NCI-H526 (cell line): Measurements from ENCODE around the gene CLEC14A.

Experiments
- DNase-seq, 2 experiments: peaks; one replicate each; lab custom pipeline; 2025; lab: John Stamatoyannopoulos, UW

CLEC14A gene, protein sequence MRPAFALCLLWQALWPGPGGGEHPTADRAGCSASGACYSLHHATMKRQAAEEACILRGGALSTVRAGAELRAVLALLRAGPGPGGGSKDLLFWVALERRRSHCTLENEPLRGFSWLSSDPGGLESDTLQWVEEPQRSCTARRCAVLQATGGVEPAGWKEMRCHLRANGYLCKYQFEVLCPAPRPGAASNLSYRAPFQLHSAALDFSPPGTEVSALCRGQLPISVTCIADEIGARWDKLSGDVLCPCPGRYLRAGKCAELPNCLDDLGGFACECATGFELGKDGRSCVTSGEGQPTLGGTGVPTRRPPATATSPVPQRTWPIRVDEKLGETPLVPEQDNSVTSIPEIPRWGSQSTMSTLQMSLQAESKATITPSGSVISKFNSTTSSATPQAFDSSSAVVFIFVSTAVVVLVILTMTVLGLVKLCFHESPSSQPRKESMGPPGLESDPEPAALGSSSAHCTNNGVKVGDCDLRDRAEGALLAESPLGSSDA

DNA sequence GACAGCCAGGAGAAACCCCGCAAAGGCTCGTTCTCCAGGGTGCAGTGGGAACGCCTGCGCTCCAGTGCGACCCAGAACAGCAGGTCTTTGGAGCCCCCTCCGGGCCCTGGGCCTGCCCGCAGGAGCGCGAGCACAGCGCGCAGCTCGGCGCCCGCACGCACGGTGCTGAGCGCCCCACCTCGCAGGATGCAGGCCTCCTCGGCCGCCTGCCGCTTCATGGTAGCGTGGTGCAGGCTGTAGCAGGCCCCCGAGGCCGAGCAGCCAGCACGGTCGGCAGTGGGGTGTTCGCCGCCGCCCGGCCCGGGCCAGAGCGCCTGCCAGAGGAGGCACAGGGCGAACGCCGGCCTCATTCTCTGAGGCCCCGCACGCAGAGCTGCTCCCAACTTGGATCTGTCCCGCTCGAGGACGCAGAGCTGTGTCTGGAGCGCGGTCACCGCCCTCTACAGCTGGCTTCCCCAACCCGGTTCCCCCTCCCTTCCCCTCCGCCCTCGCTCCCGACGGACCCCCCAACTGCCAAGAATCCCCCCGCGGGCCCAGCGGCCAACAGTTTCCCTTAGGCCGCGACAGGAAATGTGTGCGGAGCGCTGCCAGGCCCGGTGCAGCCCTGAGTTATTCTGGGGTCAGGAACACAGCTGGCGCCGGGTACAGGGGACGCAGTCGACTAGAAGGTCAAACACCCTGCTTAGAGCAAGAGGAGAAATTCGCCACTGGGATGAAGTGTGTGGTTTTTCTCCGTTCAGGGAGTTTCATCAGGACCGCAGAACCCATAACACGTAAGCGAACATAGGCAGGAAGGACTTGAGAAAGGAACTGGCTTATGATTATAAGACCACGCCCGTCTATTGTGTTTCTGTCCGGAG, at the start of gene CLEC14A:
Gene CLEC14A (minus strand): TSS at position 421 of the 860 bp plus-strand sequence. CDS start 71 bp downstream, at position 350.
- no peak for DNase-seq

DNA sequence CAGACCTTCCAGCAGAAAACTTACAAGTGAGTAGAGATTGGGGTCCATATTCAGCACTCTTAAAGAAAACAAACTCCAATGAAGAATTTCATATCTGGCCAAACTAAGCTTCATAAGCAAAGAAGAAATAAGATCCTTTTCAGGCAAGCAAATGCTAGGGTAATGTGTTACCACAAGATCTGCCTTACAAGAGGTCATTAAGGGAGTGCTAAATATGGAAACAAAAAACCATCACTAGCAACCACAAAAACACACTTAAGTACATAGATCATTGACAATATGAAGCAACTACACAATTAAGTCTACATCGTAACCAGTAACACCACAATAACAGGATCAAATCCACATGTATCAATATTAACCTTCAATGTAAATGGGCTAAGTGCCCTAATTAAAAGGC, 47.1 kb upstream of the CLEC14A start:
- no peak for DNase-seq

DNA sequence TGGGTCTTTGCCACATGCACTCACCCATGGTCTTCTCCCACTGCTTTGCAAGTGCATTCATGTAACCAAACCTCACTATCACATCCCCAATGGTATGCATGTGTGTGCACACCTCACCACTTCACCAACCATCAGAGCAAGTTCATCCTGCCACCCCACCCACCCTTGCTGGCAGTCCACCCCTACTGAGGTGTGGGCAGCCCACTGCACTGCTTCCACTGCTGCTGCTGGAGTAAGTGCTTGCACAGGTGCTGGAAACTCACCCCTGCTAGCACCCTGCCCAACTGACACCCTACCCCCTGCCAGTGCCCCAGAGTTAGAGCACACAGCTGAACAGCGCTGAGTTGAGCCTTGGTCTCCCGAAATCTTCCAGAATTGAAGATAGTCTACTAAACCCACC, 46.1 kb upstream of the CLEC14A start:
- no peak for DNase-seq

DNA sequence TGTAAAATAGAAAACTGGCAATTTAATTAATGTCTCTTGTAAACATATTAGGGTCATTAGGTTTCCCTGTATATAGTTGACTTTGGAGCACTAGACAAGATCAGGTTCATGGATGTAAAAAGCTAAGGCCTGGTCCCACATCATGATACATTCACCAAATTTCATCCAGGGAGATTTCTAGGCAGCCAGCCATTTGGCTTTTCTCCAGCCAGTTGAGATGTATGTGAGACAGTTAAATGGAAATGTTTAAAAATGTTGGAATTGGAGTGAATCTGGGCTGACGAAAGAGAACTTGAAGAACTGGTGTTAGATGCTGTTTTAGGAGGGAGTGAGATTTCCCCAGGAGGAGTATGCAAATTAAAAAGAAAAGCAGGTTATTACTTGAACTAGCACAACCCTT, 41.8 kb upstream of the CLEC14A start:
- DNase-seq: no peak

DNA sequence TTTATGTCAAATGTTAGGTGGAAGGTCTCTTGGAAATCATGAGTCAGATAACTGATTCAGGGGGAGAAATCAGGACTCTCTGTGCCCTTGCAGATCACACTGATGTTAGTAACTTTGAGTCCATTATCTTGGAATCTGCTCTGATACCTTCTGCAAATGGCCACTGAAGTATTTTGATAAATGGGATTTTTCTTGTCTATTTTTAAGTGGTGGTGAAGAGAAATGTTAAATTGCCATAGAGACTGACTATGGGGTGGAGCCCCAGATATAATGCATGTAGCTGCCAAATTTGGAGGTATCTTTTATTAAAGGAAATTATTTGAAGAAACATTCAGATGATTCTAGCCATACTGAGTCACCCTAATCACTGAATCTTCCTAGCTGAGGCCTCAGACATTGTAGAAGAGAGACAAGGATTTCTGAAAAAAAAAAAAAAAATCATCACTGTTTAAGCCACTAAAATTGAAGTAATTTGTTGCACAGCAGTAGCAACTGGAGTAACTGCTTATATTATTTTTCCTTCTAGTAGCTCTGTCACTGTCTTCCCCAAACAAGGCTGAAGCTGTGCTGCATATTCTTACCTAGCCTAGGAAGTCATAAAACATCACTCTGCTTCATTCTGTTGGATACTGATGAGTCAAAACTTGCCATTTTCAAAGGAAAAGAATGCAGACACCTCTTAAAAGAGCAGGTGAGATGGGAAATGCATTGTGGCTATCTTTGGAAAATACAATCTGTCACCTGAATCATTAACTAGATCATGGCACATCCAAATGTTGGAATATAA, 36.0 kb upstream of the CLEC14A start:
- no peak for DNase-seq

DNA sequence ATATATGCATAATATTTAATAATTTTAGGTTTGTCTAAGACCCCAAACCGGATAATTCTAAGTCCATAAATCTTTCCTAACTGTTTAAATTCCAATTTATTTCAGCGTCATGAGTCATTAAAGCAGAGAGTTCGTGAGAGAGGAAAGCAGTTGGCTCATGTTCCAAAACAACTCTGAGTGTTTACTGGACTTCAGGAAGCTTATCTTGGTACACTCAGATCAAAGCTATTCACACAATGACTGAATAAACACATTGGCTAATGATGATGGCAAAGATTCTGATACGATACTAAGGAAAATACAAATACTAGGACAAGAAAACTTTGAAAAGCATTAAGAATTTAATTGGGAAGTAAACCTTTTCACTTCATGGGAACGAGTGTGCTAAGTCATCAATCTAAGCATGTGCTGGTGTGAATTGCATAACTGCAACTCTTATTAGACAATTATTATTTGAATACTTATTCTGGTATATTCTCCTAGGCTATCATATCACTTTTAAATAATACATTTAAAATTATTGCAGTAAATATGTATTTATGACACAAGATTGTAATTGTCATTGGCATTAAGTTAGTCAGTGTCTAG, 34.8 kb upstream of the CLEC14A start:
- DNase-seq: no peak

DNA sequence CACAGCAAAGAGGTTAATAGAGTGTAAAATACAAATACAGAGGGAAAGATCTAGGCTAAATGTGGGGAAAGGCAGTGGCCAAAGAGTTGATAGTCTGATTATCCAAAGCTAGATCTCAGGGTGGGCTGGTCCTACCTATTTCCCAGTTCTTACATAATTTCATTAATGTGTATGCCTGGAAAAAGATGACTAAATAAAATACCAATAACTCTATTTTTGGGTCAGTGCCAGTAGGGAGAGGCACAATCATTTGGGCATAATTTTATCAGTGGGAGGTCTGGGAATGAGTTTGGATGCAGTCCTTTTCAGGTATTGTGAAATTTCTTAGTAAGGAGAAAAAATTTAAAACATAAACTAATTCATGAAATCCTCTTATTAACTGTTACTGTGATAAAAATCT, 30.6 kb upstream of the CLEC14A start:
- no peak for DNase-seq

DNA sequence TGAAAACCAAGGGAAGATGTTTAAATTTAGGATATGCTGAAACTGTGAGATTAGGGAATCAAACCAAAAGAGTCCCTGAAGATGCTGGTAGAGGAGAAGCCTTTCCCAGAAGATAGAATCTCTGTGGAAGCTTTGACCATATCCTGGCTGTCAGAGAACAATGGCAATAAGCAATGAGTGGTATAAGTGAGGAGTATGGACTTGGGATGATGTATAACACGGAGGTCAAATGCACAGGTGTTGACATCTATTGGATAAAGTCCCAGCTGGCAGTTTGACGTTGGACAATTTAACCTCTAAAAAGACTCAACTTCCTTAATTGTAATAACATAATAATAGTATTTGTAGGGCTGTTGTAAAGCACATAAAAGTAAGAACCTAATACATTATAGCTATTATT, 30.1 kb upstream of the CLEC14A start:
- no peak for DNase-seq

DNA sequence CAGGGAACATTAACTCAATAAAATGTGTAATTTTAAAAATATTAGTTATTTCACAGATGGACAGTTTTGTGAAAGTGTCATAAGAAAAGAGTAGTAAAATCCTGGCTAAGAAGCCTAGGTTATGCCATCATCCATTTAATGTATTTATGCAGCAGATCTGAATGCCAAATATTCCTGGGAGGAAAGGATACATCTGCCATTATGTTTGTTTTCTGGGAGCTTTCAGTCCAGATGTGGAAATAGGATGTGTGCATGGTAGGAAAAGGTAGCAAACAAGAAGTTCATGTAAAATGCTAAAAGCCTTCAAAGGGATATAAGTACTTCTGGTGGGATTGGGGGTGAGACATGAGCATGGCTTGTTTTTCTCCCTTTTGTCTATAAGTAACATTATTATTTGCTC, 27.0 kb upstream of the CLEC14A start:
- no peak for DNase-seq

DNA sequence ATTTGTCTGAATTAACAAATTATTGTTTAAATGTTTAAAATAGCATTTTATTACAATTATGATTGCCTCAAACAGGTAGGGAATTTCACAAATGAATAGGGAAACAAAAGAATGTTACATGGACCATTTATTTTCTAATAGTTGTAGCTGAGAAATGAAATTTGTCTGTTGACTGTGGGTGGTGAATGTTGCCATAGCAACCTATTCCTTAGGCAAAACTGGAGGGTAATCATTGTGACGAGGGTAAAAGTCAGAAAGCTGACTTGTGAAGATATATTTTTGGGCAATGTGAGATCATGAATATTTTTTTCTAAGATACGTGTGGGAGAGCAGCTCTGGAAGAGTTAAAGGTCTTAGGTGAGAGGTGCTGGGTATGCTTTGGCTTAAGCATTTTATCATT, 24.2 kb upstream of the CLEC14A start:
- peak in 1 of 2 experiments; percentile 7 for DNase-seq

DNA sequence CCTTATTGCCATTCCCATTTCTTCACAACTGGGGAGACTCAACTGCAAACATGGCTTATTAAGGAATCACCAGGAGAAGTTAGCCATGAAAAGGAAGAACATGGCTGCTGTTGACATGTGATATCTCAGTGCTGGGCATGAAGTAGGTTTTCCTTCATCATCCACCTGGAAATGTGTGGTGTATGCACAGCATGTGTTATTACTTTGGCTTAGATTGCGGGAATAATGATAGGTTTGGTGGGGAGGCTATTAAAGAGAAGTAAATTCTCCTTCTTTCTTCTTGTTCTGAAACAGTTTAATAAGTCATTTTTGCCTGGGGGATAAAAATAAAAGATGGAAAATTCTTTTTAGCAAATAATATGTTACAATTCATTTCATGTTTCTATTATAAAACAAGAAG, 23.7 kb upstream of the CLEC14A start:
- no peak for DNase-seq

DNA sequence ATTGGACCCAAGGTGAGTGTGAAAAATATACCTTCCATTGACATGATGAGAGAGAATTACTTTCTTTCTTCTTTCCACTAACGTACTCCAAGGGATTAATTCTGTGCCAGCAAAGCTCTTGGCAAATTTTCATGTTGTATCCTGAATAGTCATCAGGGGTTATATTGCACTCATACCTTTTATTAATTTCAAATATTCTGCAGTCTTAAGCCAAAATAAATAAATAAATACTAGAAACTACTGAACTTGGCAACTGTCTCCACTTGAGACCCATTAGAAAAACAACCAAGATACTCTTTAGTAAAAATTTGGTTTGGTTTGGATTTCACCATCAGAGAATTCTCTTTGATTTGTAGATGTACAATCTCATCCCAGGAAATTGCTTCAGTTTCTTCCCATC, 22.1 kb upstream of the CLEC14A start:
- DNase-seq: no peak

DNA sequence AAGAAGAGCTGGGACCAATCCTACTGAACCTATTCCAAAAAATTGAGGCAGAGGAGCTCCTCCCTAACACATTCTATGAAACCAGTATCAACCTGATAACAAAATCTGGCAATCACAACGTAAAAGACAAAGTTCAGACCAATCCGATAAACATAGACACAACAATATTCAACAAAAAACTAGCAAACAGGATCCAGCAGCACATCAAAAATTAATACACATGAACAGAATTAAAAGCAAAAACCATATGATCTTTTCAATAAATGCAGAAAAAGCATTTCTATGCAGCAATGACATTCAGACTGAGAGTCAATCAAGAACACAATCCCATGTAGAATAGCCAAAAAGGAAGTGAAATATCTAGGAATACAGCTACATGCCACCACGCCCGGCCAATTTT, 7.0 kb upstream of the CLEC14A start:
- DNase-seq: no peak

DNA sequence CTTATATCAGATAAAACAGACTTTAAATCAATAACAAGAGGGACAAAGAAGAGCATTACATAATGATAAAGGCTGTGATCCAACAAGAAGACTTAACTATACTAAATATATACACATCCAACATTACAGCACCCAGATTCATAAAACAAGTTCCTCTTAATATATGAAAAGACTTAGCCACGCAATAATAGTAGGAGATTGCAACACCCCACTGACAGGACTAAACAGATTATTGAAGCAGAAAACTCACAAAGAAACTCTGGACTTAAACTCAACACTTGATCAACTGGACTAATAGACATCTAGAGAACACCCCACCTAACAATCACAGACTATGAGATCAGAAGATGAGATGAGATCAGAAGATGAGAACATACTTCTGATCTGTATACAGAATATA, 5.7 kb upstream of the CLEC14A start:
- DNase-seq: no peak

DNA sequence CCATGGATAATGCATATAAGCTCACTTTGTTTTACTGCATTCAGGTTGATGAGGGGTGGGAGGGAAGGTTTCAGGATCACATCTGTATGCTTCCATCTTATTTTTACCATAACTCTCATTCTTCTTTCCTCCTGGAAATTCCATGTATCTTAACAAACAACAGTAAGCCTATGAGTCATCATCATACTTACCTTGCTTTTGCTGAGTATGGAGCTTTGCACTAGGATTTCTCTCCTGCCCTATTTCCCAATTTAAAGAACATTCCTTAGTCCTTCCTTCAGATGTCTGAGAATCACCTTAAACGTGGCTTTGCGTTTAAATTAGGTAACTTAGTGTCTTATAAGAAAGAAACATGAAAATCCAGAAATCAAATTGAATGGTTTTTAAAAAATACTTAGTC, 1.6 kb upstream of the CLEC14A start:
- DNase-seq: no peak

DNA sequence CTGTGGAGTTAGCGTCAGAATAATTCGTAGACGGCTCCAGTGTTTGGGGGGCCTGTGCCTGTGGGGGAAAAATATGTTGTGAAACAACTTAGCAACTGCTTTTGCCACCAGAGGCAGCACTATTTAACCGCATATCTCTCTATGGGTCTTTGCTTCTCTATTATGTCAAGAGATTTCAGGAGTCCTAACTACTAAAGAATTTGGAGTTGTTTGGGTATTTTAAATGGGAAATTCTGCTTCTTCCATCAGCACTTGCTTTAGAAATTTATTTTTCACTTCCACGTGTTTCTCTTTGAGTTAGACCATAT, 594 bp upstream of the CLEC14A start:
- no peak for DNase-seq

DNA sequence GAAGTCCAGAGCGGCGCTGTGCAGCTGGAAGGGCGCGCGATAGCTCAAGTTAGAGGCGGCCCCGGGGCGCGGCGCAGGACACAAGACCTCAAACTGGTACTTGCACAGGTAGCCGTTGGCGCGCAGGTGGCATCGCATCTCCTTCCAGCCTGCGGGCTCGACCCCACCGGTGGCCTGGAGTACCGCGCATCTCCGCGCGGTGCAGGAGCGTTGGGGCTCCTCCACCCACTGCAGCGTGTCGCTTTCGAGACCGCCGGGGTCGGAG, 553 bp downstream of the CLEC14A start:
- no peak for DNase-seq

DNA sequence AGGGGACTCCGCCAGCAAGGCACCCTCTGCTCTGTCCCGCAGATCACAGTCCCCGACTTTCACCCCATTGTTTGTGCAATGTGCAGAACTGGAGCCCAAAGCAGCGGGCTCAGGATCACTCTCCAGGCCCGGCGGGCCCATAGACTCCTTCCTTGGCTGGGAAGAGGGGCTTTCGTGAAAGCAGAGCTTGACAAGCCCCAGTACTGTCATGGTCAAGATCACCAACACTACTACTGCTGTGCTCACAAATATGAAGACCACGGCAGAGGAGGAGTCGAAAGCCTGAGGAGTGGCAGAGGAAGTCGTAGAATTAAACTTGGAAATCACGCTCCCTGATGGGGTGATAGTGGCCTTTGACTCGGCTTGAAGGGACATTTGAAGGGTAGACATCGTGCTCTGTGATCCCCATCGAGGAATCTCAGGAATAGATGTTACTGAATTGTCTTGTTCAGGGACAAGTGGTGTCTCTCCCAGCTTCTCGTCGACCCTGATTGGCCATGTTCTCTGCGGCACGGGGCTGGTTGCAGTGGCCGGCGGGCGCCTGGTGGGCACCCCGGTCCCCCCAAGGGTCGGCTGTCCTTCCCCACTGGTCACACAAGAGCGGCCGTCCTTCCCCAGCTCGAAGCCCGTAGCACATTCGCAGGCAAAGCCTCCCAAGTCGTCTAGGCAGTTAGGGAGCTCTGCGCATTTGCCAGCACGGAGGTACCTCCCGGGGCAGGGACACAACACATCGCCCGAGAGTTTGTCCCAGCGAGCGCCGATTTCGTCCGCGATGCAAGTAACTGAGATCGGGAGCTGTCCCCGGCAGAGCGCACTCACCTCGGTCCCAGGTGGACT, 1.1 kb downstream of the CLEC14A start:
- DNase-seq: no peak

DNA sequence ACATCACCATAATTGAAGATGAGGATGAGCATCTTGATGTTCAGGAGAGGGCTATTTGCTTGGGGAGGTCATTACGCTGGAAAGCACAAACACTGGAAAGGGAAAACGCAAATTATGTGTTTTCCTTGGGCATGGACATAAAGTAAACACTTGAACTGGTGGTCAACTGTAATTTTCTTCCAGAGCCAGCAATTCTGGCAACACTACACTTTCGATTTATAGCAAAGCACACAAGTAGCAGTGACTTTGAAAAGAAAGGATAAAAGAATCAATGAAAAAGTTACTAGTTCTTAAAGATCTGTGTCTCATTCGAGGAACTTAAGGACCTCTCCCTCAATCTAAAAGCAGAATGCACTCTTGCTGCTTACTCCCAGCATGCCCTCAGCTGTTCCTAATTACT, 2.2 kb downstream of the CLEC14A start:
- DNase-seq: no peak

DNA sequence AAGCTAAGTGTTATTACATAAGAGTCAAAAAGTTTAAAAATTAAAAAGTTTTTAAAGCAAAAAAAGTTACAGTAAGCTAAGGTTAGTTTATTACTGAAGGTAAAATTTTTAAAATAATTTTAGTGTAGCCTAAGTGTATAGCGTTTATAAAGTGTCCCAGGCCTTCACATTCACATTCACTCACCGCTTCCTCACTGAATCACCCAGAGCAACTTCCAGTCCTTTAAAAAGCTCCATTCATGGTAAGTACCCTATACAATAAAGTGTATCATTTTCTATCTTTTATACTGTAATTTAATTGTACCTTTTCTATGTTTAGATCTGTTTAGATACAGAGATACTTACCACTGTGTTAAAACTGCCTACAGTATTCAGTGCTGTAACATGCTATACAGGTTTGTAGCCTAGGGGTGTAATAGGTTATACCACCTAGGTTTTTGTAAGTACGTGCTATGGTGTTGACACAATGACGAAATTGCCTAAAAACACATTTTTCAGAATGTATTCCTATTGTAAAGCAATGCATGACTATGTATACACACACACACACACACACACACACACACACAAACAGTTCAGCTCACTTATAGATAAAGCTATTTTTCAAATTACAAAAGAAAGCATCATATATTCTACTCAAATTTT, 3.7 kb downstream of the CLEC14A start:
- no peak for DNase-seq

DNA sequence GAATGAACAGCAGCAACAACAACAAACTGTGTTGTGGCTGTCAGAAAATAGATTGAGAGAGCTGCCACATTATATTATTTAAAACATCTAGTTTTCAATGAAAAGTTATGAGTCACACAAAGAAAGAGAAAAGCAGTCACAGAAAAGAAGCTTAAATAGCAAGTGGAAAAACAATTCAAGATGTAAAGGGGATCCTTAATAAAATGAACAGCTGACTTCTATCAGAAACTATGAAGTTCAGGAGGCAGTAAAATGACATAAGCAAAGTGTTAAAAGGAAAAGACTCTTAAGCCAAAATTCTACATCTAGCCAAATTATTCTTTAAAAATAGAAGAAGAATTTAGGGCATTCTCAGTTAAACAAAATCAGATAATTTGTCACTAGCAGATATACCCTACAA, 5.6 kb downstream of the CLEC14A start:
- DNase-seq: no peak
